Activated naive CD8-positive, alpha-beta T cell treated with anti-CD3 and anti-CD28 coated beads for 36 hours (primary cell): ENCODE results near the gene SENP1. TPM values are rescaled to one million over a fixed set of nuclear protein-coding genes. Genes with fewer than 3 reads are reported as not detected.

ENCODE experiments used
- DNase-seq: peaks from one replicate; pipeline ENCODE4 v3.0.0; 2021
- H3K27ac Mint-ChIP-seq: one replicate; pipeline ENCODE4 v1.8.0; 2022; ENCODE audit warnings: mild to moderate bottlenecking, moderate library complexity, mixed read lengths
- H3K27me3 Mint-ChIP-seq: one replicate; pipeline ENCODE4 v1.8.0; 2022; ENCODE audit warnings: mild to moderate bottlenecking, mixed read lengths
- H3K36me3 Mint-ChIP-seq: one replicate; pipeline ENCODE4 v1.8.0; 2021; ENCODE audit warnings: mild to moderate bottlenecking, mixed read lengths
- H3K4me1 Mint-ChIP-seq: one replicate; pipeline ENCODE4 v1.8.0; 2021; ENCODE audit warnings: mixed read lengths
- H3K4me3 Mint-ChIP-seq: one replicate; pipeline ENCODE4 v1.8.0; 2022; ENCODE audit warnings: mild to moderate bottlenecking, moderate library complexity, mixed read lengths
- H3K9me3 Mint-ChIP-seq: one replicate; pipeline ENCODE4 v1.8.0; 2022; ENCODE audit warnings: mixed read lengths
- total RNA-seq, 2 experiments: library from RNA; stranded (reverse); gene quantifications; one replicate each; pipeline ENCODE4 v1.2.3, GENCODE V29; 2021

The SENP1 gene
- total RNA-seq, 2 experiments from 2014 or later = 42.6 to 53.6 TPM

- no peaks in the 10 kb centered on the region for H3K27me3 Mint-ChIP-seq
- H3K36me3 Mint-ChIP-seq = peaks cover 23% of the 10 kb centered on the region
- no peak for DNase-seq
- no peaks in the 10 kb centered on the region for H3K4me1 Mint-ChIP-seq
- peak overlapping the region; percentile 4 for H3K27ac Mint-ChIP-seq
- no peak overlapping the region for H3K4me3 Mint-ChIP-seq
- no peaks in the 10 kb centered on the region for H3K9me3 Mint-ChIP-seq
These were observed 20.9 kb downstream of the SENP1 start for GRCh38 chr12:48084841-48085460.

GRCh38 chr12:48084066-48084465 is 21.8 kb downstream of the SENP1 start:
- H3K27ac Mint-ChIP-seq = no peak overlapping the region
- DNase-seq = no peak
- H3K27me3 Mint-ChIP-seq = no peaks in the 10 kb centered on the region
- no peaks in the 10 kb centered on the region for H3K4me1 Mint-ChIP-seq
- no peak overlapping the region for H3K4me3 Mint-ChIP-seq
- H3K36me3 Mint-ChIP-seq = peaks cover 23% of the 10 kb centered on the region
- no peaks in the 10 kb centered on the region for H3K9me3 Mint-ChIP-seq

- Mint-ChIP-seq H3K36me3 (peaks cover 32% of the 10 kb centered on the region), H3K27me3 (no peaks in the 10 kb centered on the region), H3K27ac (no peak overlapping the region), H3K4me1 (no peaks in the 10 kb centered on the region), H3K4me3 (no peak overlapping the region), H3K9me3 (no peaks in the 10 kb centered on the region)
- DNase-seq = no peak
These were observed 25.1 kb downstream of the SENP1 start for GRCh38 chr12:48080821-48081220.

- Mint-ChIP-seq H3K36me3 (peaks cover 32% of the 10 kb centered on the region), H3K4me1 (no peaks in the 10 kb centered on the region), H3K27ac (no peak overlapping the region), H3K27me3 (no peaks in the 10 kb centered on the region), H3K4me3 (no peak overlapping the region), H3K9me3 (no peaks in the 10 kb centered on the region)
- DNase-seq = no peak
These were observed 25.6 kb downstream of the SENP1 start for GRCh38 chr12:48080285-48080684.

- no peaks in the 10 kb centered on the region for H3K4me1 Mint-ChIP-seq
- DNase-seq = no peak
- peaks cover 28% of the 10 kb centered on the region for H3K36me3 Mint-ChIP-seq
- no peak overlapping the region for H3K4me3 Mint-ChIP-seq
- H3K27ac Mint-ChIP-seq = no peak overlapping the region
- H3K27me3 Mint-ChIP-seq = no peaks in the 10 kb centered on the region
- no peaks in the 10 kb centered on the region for H3K9me3 Mint-ChIP-seq
These were observed 27.0 kb downstream of the SENP1 start for GRCh38 chr12:48078901-48079300.

- no peak for DNase-seq
- no peaks in the 10 kb centered on the region for H3K4me1 Mint-ChIP-seq
- no peak overlapping the region for H3K27ac Mint-ChIP-seq
- H3K27me3 Mint-ChIP-seq = no peaks in the 10 kb centered on the region
- no peaks in the 10 kb centered on the region for H3K9me3 Mint-ChIP-seq
- H3K36me3 Mint-ChIP-seq = peaks cover 26% of the 10 kb centered on the region
- no peak overlapping the region for H3K4me3 Mint-ChIP-seq
These were observed 28.8 kb downstream of the SENP1 start for GRCh38 chr12:48077111-48077510.

- Mint-ChIP-seq H3K27me3 (no peaks in the 10 kb centered on the region), H3K27ac (no peak overlapping the region), H3K36me3 (peaks cover 25% of the 10 kb centered on the region), H3K9me3 (no peaks in the 10 kb centered on the region), H3K4me3 (no peak overlapping the region), H3K4me1 (no peaks in the 10 kb centered on the region)
- no peak for DNase-seq
These were observed 30.0 kb downstream of the SENP1 start for GRCh38 chr12:48075832-48076231.

- Mint-ChIP-seq H3K9me3 (no peaks in the 10 kb centered on the region), H3K36me3 (peaks cover 34% of the 10 kb centered on the region), H3K27me3 (no peaks in the 10 kb centered on the region), H3K4me3 (no peak overlapping the region), H3K4me1 (no peaks in the 10 kb centered on the region), H3K27ac (no peak overlapping the region)
- no peak for DNase-seq
These were observed 31.6 kb downstream of the SENP1 start for GRCh38 chr12:48074266-48074665.

GRCh38 chr12:48072266-48072665 is 33.6 kb downstream of the SENP1 start:
- DNase-seq = no peak
- Mint-ChIP-seq H3K4me3 (no peak overlapping the region), H3K4me1 (peaks cover 1% of the 10 kb centered on the region), H3K27me3 (no peaks in the 10 kb centered on the region), H3K9me3 (no peaks in the 10 kb centered on the region), H3K36me3 (peaks cover 30% of the 10 kb centered on the region), H3K27ac (no peak overlapping the region)

GRCh38 chr12:48071808-48072207 is 34.1 kb downstream of the SENP1 start:
- no peak for DNase-seq
- no peak overlapping the region for H3K4me3 Mint-ChIP-seq
- H3K4me1 Mint-ChIP-seq = peaks cover 2% of the 10 kb centered on the region
- H3K27me3 Mint-ChIP-seq = no peaks in the 10 kb centered on the region
- H3K36me3 Mint-ChIP-seq = peaks cover 27% of the 10 kb centered on the region
- no peaks in the 10 kb centered on the region for H3K9me3 Mint-ChIP-seq
- no peak overlapping the region for H3K27ac Mint-ChIP-seq

GRCh38 chr12:48070731-48071130 is 35.1 kb downstream of the SENP1 start:
- no peak overlapping the region for H3K27ac Mint-ChIP-seq
- peaks cover 2% of the 10 kb centered on the region for H3K4me1 Mint-ChIP-seq
- no peak overlapping the region for H3K4me3 Mint-ChIP-seq

GRCh38 chr12:48070033-48070432 is 35.8 kb downstream of the SENP1 start:
- no peak for DNase-seq
- H3K4me1 Mint-ChIP-seq = peaks cover 2% of the 10 kb centered on the region
- no peak overlapping the region for H3K4me3 Mint-ChIP-seq
- H3K27me3 Mint-ChIP-seq = no peaks in the 10 kb centered on the region
- H3K27ac Mint-ChIP-seq = no peak overlapping the region
- no peaks in the 10 kb centered on the region for H3K9me3 Mint-ChIP-seq
- peaks cover 28% of the 10 kb centered on the region for H3K36me3 Mint-ChIP-seq

More at GRCh38 chr12:48070731-48071130, 35.1 kb downstream of the SENP1 start:
- no peaks in the 10 kb centered on the region for H3K27me3 Mint-ChIP-seq
- no peaks in the 10 kb centered on the region for H3K9me3 Mint-ChIP-seq
- DNase-seq = no peak
- H3K36me3 Mint-ChIP-seq = peaks cover 29% of the 10 kb centered on the region

- H3K4me3 Mint-ChIP-seq = no peak overlapping the region
- H3K27me3 Mint-ChIP-seq = no peaks in the 10 kb centered on the region
- peaks cover 29% of the 10 kb centered on the region for H3K36me3 Mint-ChIP-seq
- H3K9me3 Mint-ChIP-seq = no peaks in the 10 kb centered on the region
- DNase-seq = no peak
- H3K4me1 Mint-ChIP-seq = peaks cover 2% of the 10 kb centered on the region
- no peak overlapping the region for H3K27ac Mint-ChIP-seq
These were observed 36.6 kb downstream of the SENP1 start for GRCh38 chr12:48069241-48069640.

- peaks cover 2% of the 10 kb centered on the region for H3K4me1 Mint-ChIP-seq
- no peak overlapping the region for H3K4me3 Mint-ChIP-seq
- H3K9me3 Mint-ChIP-seq = no peaks in the 10 kb centered on the region
- no peak for DNase-seq
- H3K27me3 Mint-ChIP-seq = no peaks in the 10 kb centered on the region
- no peak overlapping the region for H3K27ac Mint-ChIP-seq
- H3K36me3 Mint-ChIP-seq = peaks cover 35% of the 10 kb centered on the region
These were observed 37.4 kb downstream of the SENP1 start for GRCh38 chr12:48068457-48068856.

GRCh38 chr12:48067250-48067938 is 38.5 kb downstream of the SENP1 start:
- H3K27me3 Mint-ChIP-seq = no peaks in the 10 kb centered on the region
- H3K27ac Mint-ChIP-seq = no peak overlapping the region
- DNase-seq = no peak
- no peaks in the 10 kb centered on the region for H3K9me3 Mint-ChIP-seq
- H3K4me1 Mint-ChIP-seq = peaks cover 2% of the 10 kb centered on the region
- H3K4me3 Mint-ChIP-seq = no peak overlapping the region
- peaks cover 34% of the 10 kb centered on the region for H3K36me3 Mint-ChIP-seq

GRCh38 chr12:48065041-48065440 is 40.8 kb downstream of the SENP1 start:
- no peak for DNase-seq
- Mint-ChIP-seq H3K27ac (no peak overlapping the region), H3K4me1 (peaks cover 2% of the 10 kb centered on the region), H3K4me3 (no peak overlapping the region), H3K36me3 (peaks cover 42% of the 10 kb centered on the region), H3K27me3 (no peaks in the 10 kb centered on the region), H3K9me3 (peaks cover 2% of the 10 kb centered on the region)
